ENCODE data around the gene PGF. TPM values are rescaled to one million over a fixed set of nuclear protein-coding genes. Genes with fewer than 3 reads are reported as not detected.

The PGF gene
- total RNA-seq, 1 donor from 2014 or later = 252 TPM

GRCh38 chr14:74978416-74978947 lies 23.1 kb upstream of the PGF start:
- no peak for DNase-seq

- DNase-seq = no peak
Observed at GRCh38 chr14:74977901-74978385, 22.5 kb upstream of the PGF start.

GRCh38 chr14:74977164-74977900 lies 21.9 kb upstream of the PGF start:
- no peak for DNase-seq

- DNase-seq = no peak
Observed at GRCh38 chr14:74976264-74977113, 21.1 kb upstream of the PGF start.

GRCh38 chr14:74975059-74975810 lies 19.8 kb upstream of the PGF start:
- no peak for DNase-seq

- no peak for DNase-seq
Observed at GRCh38 chr14:74974364-74975058, 19.1 kb upstream of the PGF start.

GRCh38 chr14:74973905-74974363 lies 18.5 kb upstream of the PGF start:
- no peak for DNase-seq

GRCh38 chr14:74973003-74973653 lies 17.7 kb upstream of the PGF start:
- DNase-seq = peak; percentile 93

GRCh38 chr14:74968811-74969210 lies 13.4 kb upstream of the PGF start:
- no peak for DNase-seq

- DNase-seq = peak; percentile 91
Observed at GRCh38 chr14:74965486-74966153, 10.2 kb upstream of the PGF start.

GRCh38 chr14:74964787-74965485 lies 9.5 kb upstream of the PGF start:
- peak; percentile 89 for DNase-seq

GRCh38 chr14:74963705-74964271 lies 8.4 kb upstream of the PGF start:
- peak; percentile 50 for DNase-seq

- no peak for DNase-seq
Observed at GRCh38 chr14:74963178-74963704, 7.8 kb upstream of the PGF start.

GRCh38 chr14:74962493-74962892 lies 7.1 kb upstream of the PGF start:
- no peak for DNase-seq

GRCh38 chr14:74962046-74962445 lies 6.6 kb upstream of the PGF start:
- no peak for DNase-seq

GRCh38 chr14:74961238-74961911 lies 6.0 kb upstream of the PGF start:
- DNase-seq = no peak

- no peak for DNase-seq
Observed at GRCh38 chr14:74960736-74961135, 5.3 kb upstream of the PGF start.

GRCh38 chr14:74959596-74960180 lies 4.3 kb upstream of the PGF start:
- peak; percentile 55 for DNase-seq
